HG02763 (cell line): ENCODE measurements around the gene LPAR2.
A peak's percentile ranks its signal among the peaks of the same experiment; 100 is the strongest.
"Not testable (repeated sequence)": the region's sequence is repeated elsewhere in the genome, so short reads cannot be mapped to it uniquely, and the experiment has no call there.

ENCODE experiments used
- ATAC-seq: cut with Tn5 transposase; IDR thresholded peaks from one replicate; pipeline ENCODE4 v1.9.1; 2021; ENCODE audit warnings: mild to moderate bottlenecking, moderate library complexity; ENCODE audit not compliant: unreplicated experiment

Gene LPAR2

GRCh38 chr19:19633711-19634515, 5.9 kb upstream of the LPAR2 start:
- no peak for ATAC-seq

GRCh38 chr19:19632661-19633060, 4.6 kb upstream of the LPAR2 start:
- no peak for ATAC-seq

GRCh38 chr19:19631346-19631745, 3.3 kb upstream of the LPAR2 start:
- no peak for ATAC-seq

- no peak for ATAC-seq
Observed at GRCh38 chr19:19630426-19630825, 2.4 kb upstream of the LPAR2 start.

- no peak for ATAC-seq
Observed at GRCh38 chr19:19630062-19630414, 2.0 kb upstream of the LPAR2 start.

- no peak for ATAC-seq
Observed at GRCh38 chr19:19628501-19629134, 598 bp upstream of the LPAR2 start.

- ATAC-seq: no peak
Observed at GRCh38 chr19:19626516-19627472, 1.2 kb downstream of the LPAR2 start.

- no peak for ATAC-seq
Observed at GRCh38 chr19:19624032-19624570, 3.9 kb downstream of the LPAR2 start.

- ATAC-seq: no peak
Observed at GRCh38 chr19:19623383-19623782, 4.6 kb downstream of the LPAR2 start.

GRCh38 chr19:19619849-19620210, 8.2 kb downstream of the LPAR2 start:
- ATAC-seq: no peak

- ATAC-seq: no peak
Observed at GRCh38 chr19:19619181-19619848, 8.7 kb downstream of the LPAR2 start.

GRCh38 chr19:19618219-19619051, 9.6 kb downstream of the LPAR2 start, which contains the start of gene PBX4:
Gene PBX4 (minus strand): TSS chr19:19618687. CDS start chr19:19618629, 58 bp downstream.
- peak; percentile 89 for ATAC-seq

GRCh38 chr19:19615086-19615485, 12.9 kb downstream of the LPAR2 start:
- no peak for ATAC-seq

- no peak for ATAC-seq
Observed at GRCh38 chr19:19613506-19613905, 14.5 kb downstream of the LPAR2 start.

GRCh38 chr19:19610376-19611202, 17.4 kb downstream of the LPAR2 start:
- ATAC-seq: no peak

GRCh38 chr19:19606686-19607085, 21.3 kb downstream of the LPAR2 start:
- not testable (repeated sequence) for ATAC-seq

GRCh38 chr19:19606021-19606420, 22.0 kb downstream of the LPAR2 start:
- ATAC-seq: no peak

- ATAC-seq: no peak
Observed at GRCh38 chr19:19602713-19603324, 25.2 kb downstream of the LPAR2 start.
